ENCODE results near the gene FBXO28. TPM values are rescaled to one million over a fixed set of nuclear protein-coding genes. Genes with fewer than 3 reads are reported as not detected.

The FBXO28 gene, protein sequence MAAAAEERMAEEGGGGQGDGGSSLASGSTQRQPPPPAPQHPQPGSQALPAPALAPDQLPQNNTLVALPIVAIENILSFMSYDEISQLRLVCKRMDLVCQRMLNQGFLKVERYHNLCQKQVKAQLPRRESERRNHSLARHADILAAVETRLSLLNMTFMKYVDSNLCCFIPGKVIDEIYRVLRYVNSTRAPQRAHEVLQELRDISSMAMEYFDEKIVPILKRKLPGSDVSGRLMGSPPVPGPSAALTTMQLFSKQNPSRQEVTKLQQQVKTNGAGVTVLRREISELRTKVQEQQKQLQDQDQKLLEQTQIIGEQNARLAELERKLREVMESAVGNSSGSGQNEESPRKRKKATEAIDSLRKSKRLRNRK
- total RNA-seq (2014; rRNA removed; shearing (Covaris generic)) (28.5 and 31.8 TPM in 2 replicates), polyA plus RNA-seq (2016; fragmentation: Nextera tagmentation; extraction: Ambion mirVana) (14.9 and 15.5 TPM in 2 replicates)

DNA sequence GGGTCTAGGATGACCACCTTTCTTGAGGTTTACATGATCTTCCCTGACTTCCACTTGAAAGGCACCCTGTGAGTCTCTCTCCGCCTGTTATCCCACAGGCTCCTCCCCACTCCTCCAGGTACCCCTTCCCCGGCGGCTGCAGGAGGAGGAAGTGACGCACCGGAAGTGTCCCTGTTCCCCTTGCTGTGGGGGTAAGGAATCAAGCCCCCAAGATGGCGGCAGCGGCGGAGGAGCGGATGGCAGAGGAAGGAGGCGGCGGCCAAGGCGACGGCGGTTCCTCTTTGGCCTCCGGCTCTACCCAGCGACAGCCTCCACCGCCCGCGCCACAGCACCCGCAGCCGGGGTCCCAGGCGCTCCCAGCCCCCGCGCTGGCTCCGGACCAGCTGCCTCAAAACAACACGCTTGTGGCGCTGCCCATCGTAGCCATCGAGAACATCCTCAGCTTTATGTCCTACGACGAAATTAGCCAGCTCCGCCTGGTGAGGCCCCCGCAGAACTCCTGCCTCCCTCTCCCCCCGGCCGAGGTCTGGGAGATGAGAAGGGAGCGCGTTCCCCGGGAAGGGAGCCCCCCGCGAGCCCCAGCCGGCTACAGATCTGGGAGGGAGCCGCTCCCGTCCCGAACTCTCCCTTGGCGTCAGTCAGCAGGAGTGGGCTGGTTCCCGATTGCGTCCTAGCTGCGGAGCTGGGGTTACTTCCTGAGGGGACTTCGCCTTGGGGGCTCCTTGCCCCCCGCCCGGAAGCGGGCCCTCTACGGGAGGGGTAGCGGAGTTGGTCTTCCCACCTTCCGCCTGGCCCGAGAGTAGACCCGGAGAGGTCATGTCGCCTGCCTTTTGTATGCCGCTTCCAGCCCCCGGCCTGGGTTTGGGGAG is at the start of gene FBXO28:
Gene FBXO28 (plus strand): TSS at position 194 of the 869 bp plus-strand sequence. CDS start 19 bp downstream, at position 213.
- peaks cover 4% of the 10 kb centered on the region; the same call in 1 of the 2 replicates for H3K36me3 ChIP-seq (ENCODE audit: low read depth)
- H2AFZ ChIP-seq = peak within 1 kb of the TSS; percentile 94
- H3K9me3 ChIP-seq (ENCODE audit: low read depth) = no peaks in the 10 kb centered on the region
- H3K4me3 ChIP-seq = peak within 1 kb of the TSS; percentile 93
- H3F3A ChIP-seq (ENCODE audit: insufficient read depth) = peaks cover 5% of the 10 kb centered on the region
- H3K27ac ChIP-seq = peak within 1 kb of the TSS; percentile 78
- peak within 1 kb of the TSS; percentile 95 for H3K9ac ChIP-seq
- TF ChIP-seq EZH2 (IDR thresholded peaks at IDR 0.05; ENCODE audit: insufficient read depth, poor library complexity, severe bottlenecking) (no peak), EZH2phosphoT487 (IDR thresholded peaks at IDR 0.05; ENCODE audit: insufficient read depth, low read depth) (no peak)
- DNase-seq = peak; percentile 96
- no peaks in the 10 kb centered on the region for H3K27me3 ChIP-seq (replicated peaks; ENCODE audit: insufficient read depth)
- peak within 1 kb of the TSS; percentile 95 for H3K4me2 ChIP-seq (ENCODE audit: unreplicated experiment)
- peaks cover 12% of the 10 kb centered on the region for H3K4me1 ChIP-seq (ENCODE audit: insufficient read depth)
- 1 to 2% methylated on average over 53 to 58 of the region's 60 CpGs for WGBS, 2 experiments (ENCODE audit: low coverage in 1 of 2, low lambda C conversion rate in 2 of 2, missing lambda C conversion rate in 2 of 2)
- no peaks in the 10 kb centered on the region for H3K9me2 ChIP-seq (ENCODE audit: insufficient read depth)
- in situ Hi-C loops (cut with MboI) = no loop called here
- H3K79me2 ChIP-seq (ENCODE audit: insufficient read depth) = peaks cover 61% of the 10 kb centered on the region
- 0 out of 2 replicates have a peak, but pooled peaks cover 4% of the 10 kb centered on the region for H4K20me1 ChIP-seq (ENCODE audit: insufficient read depth)

DNA sequence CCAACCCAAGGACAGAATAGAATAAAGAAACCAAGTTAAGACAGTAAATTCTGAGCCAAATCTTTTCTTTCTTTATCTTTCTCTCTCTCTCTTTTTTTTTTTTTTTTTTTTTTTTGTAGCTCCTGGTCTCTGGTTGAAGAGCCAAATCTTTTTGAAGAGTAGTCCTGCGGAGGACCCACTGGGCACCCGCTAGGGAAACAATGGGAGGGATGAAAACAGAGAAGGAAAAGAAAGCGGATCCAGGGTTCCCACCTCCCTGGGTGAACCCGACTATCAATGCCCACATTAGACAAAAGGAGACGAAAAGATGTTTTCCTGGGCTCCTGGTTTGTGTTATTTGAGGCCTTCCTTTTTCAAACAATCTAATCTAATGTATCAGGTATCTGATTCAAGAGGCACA is 49.8 kb upstream of the FBXO28 start:
- H3K9me2 ChIP-seq (ENCODE audit: insufficient read depth) = no peaks in the 10 kb centered on the region
- peaks cover 22% of the 10 kb centered on the region for H3F3A ChIP-seq (ENCODE audit: insufficient read depth)
- H3K27ac ChIP-seq = no peak overlapping the region
- H2AFZ ChIP-seq = no peak overlapping the region
- WGBS, 2 experiments (ENCODE audit: low coverage in 1 of 2, low lambda C conversion rate in 2 of 2, missing lambda C conversion rate in 2 of 2) = 81 to 83% methylated on average over 5 of the region's 5 CpGs
- TF ChIP-seq EZH2phosphoT487 (IDR thresholded peaks at IDR 0.05; ENCODE audit: insufficient read depth, low read depth) (no peak), EZH2 (IDR thresholded peaks at IDR 0.05; ENCODE audit: insufficient read depth, poor library complexity, severe bottlenecking) (no peak)
- no peak overlapping the region for H3K9ac ChIP-seq
- H3K4me2 ChIP-seq (ENCODE audit: unreplicated experiment) = no peak overlapping the region
- H3K9me3 ChIP-seq (ENCODE audit: low read depth) = no peaks in the 10 kb centered on the region
- no peaks in the 10 kb centered on the region for H3K79me2 ChIP-seq (ENCODE audit: insufficient read depth)
- no peaks in the 10 kb centered on the region for H3K36me3 ChIP-seq (ENCODE audit: low read depth)
- DNase-seq = no peak
- H3K27me3 ChIP-seq (replicated peaks; ENCODE audit: insufficient read depth) = no peaks in the 10 kb centered on the region
- no peak overlapping the region for H3K4me3 ChIP-seq
- in situ Hi-C loops (cut with MboI) = no loop called here
- H4K20me1 ChIP-seq (ENCODE audit: insufficient read depth) = no peaks in the 10 kb centered on the region
- H3K4me1 ChIP-seq (ENCODE audit: insufficient read depth) = peaks cover 29% of the 10 kb centered on the region

DNA sequence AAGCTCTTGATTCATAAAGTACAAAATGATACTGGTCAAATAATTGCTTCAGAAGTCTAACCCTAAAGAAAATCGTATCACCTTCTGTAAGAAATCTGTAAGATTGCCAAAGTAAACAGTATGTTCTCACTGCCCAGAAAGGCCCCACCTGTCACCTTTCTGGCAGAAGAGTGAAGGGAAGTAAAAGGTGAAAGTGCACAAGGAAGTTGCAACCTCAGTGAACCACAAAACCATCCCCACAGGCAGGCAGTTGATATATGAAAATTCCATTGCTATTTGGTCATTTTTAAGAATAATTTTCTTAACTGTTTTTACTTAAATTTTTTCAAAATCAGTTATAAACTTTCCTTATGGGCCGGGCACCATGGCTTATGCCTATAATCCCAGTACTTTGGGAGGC is 48.5 kb upstream of the FBXO28 start:
- Histone ChIP-seq H3K4me2 (ENCODE audit: unreplicated experiment) (peak overlapping the region; percentile 46), H3K9ac (no peak overlapping the region), H3K36me3 (ENCODE audit: low read depth) (no peaks in the 10 kb centered on the region), H3K27ac (no peak overlapping the region), H3K9me2 (ENCODE audit: insufficient read depth) (no peaks in the 10 kb centered on the region), H3K9me3 (ENCODE audit: low read depth) (no peaks in the 10 kb centered on the region), H3K4me1 (ENCODE audit: insufficient read depth) (peaks cover 29% of the 10 kb centered on the region), H3F3A (ENCODE audit: insufficient read depth) (peaks cover 22% of the 10 kb centered on the region), H3K27me3 (replicated peaks; ENCODE audit: insufficient read depth) (no peaks in the 10 kb centered on the region), H3K4me3 (no peak overlapping the region), H2AFZ (no peak overlapping the region), H3K79me2 (ENCODE audit: insufficient read depth) (no peaks in the 10 kb centered on the region), H4K20me1 (ENCODE audit: insufficient read depth) (no peaks in the 10 kb centered on the region)
- in situ Hi-C loops (cut with MboI) = no loop called here
- DNase-seq = peak; percentile 49
- WGBS, 2 experiments (ENCODE audit: low coverage in 1 of 2, low lambda C conversion rate in 2 of 2, missing lambda C conversion rate in 2 of 2) = 39 to 49% methylated on average over 2 of the region's 2 CpGs
- no peak for TF ChIP-seq EZH2 (IDR thresholded peaks at IDR 0.05; ENCODE audit: insufficient read depth, poor library complexity, severe bottlenecking)
- no peak for TF ChIP-seq EZH2phosphoT487 (IDR thresholded peaks at IDR 0.05; ENCODE audit: insufficient read depth, low read depth)

DNA sequence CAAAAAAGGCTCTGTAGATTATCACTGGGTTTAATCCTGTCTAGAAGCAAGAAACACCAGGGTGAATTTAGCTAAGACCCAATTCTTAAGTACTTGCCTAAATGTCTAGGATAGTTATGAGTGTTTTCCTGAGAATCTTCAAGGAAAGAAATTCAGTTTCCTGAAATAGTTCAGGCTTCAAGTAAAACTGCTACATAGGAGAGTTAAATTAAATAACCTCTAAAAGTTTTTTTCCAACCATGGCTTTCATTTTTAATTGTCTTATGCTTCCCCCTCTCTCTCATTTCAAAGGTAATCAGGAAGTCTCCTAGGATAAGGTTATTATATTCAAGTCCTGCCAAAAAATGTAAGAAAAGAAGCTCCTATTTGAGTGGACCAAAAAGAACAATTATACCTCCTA is 46.7 kb upstream of the FBXO28 start:
- Histone ChIP-seq H2AFZ (no peak overlapping the region), H3K9me3 (ENCODE audit: low read depth) (no peaks in the 10 kb centered on the region), H3F3A (ENCODE audit: insufficient read depth) (peaks cover 22% of the 10 kb centered on the region), H4K20me1 (ENCODE audit: insufficient read depth) (no peaks in the 10 kb centered on the region), H3K36me3 (ENCODE audit: low read depth) (no peaks in the 10 kb centered on the region), H3K79me2 (ENCODE audit: insufficient read depth) (no peaks in the 10 kb centered on the region), H3K27me3 (replicated peaks; ENCODE audit: insufficient read depth) (no peaks in the 10 kb centered on the region), H3K27ac (no peak overlapping the region), H3K4me2 (ENCODE audit: unreplicated experiment) (peak overlapping the region; percentile 48), H3K9me2 (ENCODE audit: insufficient read depth) (no peaks in the 10 kb centered on the region), H3K9ac (no peak overlapping the region), H3K4me1 (ENCODE audit: insufficient read depth) (peaks cover 29% of the 10 kb centered on the region), H3K4me3 (peak overlapping the region; percentile 30; the same call in 1 of the 2 replicates)
- no peak for DNase-seq
- in situ Hi-C loops (cut with MboI) = no loop called here
- no peak for TF ChIP-seq EZH2phosphoT487 (IDR thresholded peaks at IDR 0.05; ENCODE audit: insufficient read depth, low read depth)
- TF ChIP-seq EZH2 (IDR thresholded peaks at IDR 0.05; ENCODE audit: insufficient read depth, poor library complexity, severe bottlenecking) = no peak
